Measurements from ENCODE around the gene DUSP8.
"Not testable (repeated sequence)": the region's sequence is repeated elsewhere in the genome, so short reads cannot be mapped to it uniquely, and the experiment has no call there.

Gene DUSP8

DNA sequence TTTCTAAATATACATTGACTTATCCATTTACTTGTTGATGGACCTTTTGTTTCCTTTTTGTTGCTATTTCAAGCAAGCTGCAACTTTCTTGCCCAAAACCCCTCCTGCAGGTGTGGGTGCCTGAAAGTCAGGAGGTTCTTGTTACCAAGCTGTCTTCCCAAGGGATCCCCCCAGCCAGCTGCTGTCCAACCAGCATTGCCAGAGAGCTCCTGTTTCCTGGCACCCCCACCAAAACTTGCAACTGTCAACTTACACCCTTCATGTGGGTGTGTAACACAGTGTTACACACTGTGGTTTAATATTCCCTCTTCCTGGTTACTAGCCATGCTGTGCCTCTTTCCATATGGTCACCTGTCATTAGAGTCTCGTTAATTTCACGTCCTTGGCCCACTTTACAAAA, 14.6 kb upstream of the DUSP8 start:
- no peak for DNase-seq (ENCODE audit: low spot score)

DNA sequence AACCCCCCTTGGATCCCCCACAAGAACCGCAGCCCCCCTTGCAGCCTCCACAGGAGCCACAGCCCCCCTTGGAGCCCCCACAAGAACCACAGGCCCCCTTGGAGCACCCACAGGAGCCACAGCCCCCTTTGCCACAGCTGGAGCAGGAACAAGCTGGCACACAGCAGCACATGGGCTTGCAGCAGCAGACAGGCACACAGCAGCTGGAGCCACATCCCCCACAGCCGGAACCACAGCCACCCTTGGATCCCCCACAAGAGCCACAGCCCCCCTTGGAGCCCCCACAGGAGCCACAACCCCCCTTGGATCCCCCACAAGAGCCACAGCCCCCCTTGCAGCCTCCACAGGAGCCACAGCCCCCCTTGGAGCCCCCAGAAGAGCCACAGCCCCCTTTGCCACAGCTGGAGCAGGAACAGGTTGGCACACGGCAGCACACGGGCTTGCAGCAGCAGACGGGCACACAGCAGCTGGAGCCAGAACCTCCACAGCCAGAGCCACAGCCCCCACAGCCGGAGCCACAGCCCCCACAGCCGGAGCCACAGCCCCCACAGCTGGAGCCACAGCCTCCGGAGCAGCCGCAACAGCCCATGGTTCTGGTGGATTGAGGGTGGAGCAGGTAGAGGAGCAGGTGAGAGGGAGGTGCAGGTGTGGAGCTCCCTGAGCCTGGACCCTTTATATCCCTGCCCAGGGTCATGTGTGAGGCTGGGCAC, 12.7 kb upstream of the DUSP8 start, which contains the start of gene KRTAP5-1:
TSS of gene KRTAP5-1 (minus strand) at position 623 of the 710 bp plus-strand sequence. CDS start at position 589, 34 bp downstream.
- not testable (repeated sequence) for DNase-seq (ENCODE audit: low spot score)

DNA sequence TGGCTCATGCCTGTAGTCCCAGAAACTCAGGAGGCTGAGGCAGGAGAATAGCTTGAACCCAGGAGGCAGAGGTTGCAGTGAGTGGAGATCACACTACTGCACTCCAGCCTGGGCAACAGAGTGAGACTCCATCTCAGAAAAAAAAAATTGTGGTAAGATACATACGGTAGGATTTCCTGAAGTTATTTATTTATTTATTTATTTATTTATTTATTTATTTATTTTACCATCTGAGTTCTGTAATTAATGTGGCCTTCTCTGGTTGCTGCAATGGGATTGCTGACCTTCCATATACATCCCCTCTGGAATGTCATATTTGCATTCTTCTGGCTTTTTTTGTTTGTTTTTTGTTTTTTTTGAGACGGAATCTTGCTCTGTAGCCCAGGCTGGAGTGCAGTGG, 10.8 kb upstream of the DUSP8 start:
- DNase-seq (ENCODE audit: low spot score) = not testable (repeated sequence)

DNA sequence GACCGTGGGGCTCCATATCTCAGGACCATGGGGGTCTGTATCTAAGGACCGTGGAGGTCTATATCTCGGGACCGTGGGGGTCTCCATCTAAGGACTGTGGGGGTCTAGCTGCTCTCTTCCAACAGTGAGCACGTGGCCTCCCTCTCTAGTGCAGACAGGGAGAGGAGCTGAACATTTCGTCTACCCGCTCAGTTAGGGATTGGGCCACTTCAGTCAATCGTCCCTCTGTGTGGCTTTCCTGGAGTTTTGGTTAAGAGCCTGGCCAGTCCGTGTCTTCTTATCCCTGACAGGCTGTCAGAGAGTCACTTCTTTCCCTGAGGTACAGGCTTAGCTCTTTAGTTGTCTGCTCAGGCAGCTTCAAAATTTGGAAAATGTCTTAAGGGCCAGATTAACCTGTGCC, 9.9 kb upstream of the DUSP8 start:
- no peak for DNase-seq (ENCODE audit: low spot score)

DNA sequence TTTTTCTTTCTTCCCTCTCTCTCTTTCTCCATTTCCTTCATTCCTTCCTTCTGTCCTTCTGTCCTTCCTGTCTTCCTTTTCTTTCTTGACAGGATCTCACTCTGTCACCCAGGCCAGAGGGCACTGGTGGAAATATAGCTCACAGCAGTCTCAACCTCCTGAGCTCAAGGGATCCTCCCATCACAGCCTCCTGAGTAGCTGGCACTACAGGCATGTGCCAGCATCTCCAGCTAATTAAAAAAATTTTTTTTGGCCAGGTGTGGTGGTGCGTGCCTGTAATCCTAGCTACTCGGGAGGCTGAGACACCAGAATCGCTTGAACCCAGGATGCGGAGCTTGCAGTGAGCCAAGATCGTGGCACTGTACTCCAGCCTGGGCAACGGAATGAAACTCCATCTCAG, 4.8 kb upstream of the DUSP8 start:
- DNase-seq (ENCODE audit: low spot score) = no peak

DNA sequence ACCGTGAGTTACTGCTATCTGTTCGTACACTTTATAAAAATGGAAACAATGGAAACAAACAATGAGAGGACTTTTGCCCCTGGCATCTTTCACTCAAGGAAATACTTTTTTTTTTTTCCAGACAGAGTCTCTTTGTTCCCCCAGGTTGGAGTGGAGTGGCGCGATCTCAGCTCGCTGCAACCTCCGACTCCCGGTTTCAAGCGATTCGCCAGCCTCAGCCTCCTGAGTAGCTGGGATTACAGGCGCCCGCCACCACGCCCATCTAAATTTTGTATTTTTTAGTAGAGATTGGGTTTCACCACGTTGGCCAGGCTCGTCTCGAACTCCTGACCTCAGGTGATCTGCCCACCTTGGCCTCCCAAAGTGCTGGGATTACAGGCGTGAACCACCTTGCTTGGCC, 3.7 kb upstream of the DUSP8 start:
- DNase-seq (ENCODE audit: low spot score) = not testable (repeated sequence)

DNA sequence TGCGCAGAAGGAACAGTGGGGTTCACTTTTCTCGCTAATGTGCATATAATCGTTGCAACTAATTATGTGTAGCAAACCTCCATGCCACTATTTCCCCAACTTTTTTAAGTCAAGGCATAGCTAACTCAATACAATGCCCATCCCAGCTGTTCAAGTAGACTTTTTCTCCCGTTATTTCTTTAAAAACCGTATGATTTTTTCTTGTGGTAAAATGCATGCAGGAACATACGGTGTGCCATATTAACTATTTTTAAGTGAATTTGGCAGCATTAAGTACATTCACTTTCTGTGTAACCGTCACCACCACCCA, 2.8 kb upstream of the DUSP8 start:
- no peak for DNase-seq (ENCODE audit: low spot score)

DNA sequence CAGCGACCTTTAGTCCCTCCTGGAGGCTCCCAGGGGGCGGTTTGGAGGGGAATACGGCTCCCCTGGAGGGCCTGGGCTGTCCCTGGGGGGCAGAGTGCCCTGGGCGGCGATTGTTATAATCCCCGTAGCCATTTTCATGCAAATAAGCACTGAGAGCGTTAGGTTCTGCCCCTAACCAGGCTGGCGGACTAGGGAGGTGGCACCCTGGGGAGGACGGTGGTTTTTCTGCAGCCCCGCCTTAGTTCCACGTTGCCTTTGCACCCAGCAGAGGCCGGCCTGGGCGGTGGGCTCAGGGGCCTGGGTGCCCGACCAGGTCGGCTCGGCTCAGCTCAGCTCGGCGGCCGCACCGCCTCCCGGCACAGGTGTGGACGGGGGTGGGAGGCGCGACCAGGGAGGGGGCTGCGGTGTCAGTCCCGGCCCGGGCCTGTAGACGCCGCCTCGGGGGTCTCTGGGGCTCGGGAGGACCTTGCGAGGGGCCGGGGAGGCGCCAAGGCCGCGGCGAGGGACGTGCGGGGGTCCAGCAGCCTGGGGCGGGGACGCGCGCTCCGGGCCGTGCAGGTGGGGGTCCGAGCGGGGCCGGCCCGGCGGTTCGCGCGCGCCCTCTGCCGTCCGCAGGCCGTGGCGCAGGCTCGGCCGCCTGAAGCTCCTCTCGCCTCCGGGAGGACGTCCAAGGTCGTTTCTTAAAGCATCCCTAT, 2.3 kb upstream of the DUSP8 start:
- DNase-seq (ENCODE audit: low spot score) = peak; percentile 52

DNA sequence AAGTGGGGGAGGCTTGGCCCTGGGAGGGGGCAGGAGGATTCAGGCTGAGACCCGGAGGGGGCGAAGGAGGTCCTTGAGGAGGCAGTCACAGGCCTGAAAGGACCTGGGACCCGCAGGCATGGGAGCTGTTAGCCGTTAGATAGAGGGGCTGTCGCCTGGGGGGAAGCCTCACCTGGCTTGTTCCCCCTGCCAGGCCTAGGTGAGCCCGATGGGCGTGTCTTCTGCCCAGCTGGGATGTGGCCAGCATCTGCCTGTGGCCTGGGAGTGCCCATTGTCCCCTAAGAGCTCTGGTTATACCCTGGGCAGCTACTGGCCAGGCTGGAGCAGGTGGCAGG, 1.8 kb upstream of the DUSP8 start:
- DNase-seq (ENCODE audit: low spot score) = no peak

DNA sequence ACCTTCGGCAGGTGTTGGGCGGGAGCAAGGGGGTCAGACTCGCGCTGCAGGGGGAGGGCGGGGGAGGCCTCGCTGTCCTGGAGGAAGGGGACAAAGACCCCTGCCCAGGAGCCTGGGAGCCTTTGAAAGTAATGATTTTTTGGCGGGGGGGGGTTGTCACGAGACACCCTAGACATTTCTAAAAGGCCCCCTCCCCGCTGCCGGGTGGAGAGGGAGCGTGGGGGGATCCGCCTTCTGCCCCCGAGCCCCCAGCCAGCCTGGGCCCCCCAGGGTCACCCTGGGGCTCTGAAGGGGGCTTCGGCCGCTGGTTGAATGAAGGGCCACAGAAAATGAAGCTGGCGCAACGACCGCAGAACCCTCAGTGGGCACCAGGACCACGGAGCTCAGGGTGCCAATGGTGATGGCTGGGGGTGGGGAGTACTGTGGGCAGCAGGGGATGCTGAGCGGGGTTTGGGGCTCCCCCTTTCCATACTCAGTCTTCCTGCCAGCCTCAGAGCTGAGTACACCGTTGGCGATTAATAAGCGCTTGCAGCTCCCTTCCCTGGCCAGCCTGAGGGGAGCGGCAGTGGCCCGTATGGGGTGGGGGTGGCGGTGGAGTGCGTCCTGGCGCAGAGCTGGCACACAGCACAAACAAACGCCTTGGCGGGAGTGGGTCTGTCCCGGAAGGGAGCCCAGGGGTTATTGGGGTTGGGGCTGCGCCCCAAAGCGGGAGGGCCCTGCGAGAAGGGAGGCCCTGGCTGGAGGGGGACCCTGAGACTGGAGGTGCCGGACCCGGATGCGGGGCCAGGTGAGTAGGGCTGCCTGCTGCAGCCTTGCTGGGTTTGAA, 1.2 kb upstream of the DUSP8 start:
- no peak for DNase-seq (ENCODE audit: low spot score)

DNA sequence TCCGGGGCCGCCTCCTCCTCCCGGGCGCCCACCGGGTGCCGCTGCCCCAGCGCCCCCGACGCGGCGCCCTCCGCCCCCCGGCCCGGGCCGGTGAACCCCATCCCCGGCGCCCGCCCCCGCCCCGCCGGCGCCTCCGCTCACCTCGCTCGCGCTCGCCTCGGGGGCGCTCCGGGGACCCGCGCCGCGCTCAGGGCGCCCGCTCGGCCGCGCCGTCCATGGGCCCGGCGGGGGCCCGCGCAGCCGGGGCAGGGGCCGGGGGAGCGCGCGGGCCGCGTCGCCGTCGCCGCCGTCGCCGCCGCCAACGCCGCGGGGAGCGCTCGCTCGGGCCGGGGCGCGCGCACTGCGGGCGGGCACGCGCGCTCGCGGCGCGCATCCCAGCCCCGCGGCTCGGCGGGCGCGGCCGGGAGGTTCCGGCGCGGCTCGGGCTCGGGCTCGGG, 293 bp downstream of the DUSP8 start:
- DNase-seq (ENCODE audit: low spot score) = no peak

DNA sequence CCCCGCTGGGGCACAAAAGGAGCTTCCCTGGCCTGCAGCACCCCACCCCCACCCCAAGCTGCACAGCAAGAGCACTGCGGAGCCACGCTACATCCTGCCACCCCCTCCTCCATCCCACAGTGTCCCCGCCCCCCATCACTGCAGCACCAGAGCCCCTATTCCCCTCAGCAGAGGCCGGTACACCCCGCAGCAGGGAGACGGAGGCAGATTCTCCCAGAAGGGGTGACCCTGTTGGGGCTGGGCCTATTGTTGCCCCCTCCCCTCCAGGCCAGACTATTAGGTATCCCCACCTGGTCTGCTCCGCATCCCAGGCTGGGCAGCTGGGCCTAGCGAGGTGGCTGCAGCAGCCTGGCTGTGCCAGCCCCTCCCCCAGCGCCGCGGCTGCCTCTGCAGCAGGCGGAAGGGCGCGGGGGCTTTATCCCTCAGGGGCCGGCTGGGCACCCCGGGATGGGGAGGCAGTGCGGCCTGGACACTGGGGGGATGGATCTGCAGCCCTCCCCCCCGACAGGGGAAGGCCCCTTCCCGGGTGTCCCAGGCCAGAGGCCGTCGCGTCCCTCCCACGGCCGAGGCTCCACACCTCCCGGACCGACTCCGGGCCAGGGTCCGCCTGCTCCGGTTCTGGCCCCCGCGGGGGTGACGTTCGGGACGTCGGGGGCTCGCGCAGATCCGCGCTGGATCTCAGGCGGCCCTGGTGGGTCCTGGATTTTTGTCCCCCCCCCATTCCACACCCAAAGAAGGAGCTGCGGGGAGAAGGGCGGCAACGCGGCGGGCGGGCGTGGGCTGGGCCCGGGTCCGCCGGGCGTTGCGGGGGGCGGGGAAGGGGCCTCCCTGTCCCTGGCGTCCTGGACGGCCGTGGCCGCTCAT, 943 bp downstream of the DUSP8 start:
- no peak for DNase-seq (ENCODE audit: low spot score)

DNA sequence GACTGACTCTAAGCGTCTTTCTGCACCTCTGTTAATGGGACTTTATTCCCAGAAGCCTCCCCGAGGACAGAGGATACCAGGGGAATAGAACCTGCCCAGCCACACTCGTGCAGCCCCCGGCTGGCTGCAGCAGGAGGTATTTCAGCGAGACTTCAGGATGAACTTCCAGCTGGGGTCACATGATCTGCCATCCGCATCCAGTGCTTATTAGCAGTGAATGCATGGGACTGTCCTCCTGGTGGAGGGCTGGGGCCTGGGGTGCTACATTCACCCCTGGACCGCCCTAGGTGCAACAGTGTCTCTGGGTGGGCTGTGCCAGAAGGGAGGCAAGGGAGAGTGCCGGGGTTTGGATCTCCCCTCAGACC, 1.6 kb downstream of the DUSP8 start:
- no peak for DNase-seq (ENCODE audit: low spot score)

DNA sequence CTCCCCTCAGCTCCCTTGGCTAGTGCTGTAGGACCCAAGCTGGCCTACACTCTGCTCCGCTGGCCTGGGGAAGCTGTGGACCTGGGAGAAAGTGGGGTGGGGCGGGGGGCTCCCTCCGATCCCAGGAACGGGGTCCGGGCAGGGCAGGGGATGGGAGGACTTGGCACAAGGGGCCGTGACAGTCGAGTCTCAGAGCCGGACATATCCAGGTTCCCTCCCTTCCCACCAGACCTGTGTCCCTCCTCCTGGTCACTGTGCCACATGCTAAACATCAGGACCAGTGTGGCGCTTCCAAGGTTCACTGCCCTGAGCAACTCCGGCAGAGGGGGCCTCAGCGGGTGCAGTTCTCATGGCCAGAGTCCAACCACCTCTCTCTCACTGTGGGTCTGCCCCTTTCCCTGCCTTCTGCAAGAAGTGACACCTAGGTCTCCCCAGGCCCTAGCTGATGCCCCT, 2.0 kb downstream of the DUSP8 start:
- DNase-seq (ENCODE audit: low spot score) = no peak

DNA sequence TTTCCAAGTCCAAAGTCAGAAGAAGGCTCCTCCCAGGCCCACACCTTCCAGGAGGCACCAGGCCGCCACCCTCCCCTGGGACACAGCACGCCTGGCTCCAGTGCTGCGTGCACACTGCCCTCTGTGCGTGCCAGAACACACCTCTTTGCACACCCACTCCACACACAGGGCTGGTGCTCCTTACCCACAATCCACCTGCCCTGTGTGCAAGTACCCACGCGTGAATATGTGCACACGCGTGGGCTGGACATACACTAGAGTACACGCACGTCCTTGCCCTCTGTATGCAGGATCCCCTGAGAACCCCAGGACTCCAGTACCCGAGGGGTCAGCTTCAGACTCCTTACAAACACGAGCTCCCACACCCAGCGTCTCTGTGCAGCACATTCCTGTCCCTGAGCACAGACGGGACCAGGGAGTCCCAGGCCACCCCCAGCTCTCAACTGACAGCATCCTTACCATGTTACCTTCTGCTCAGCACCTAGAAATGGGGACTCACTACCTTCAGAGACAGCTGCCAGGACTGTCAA, 2.8 kb downstream of the DUSP8 start:
- DNase-seq (ENCODE audit: low spot score) = no peak

DNA sequence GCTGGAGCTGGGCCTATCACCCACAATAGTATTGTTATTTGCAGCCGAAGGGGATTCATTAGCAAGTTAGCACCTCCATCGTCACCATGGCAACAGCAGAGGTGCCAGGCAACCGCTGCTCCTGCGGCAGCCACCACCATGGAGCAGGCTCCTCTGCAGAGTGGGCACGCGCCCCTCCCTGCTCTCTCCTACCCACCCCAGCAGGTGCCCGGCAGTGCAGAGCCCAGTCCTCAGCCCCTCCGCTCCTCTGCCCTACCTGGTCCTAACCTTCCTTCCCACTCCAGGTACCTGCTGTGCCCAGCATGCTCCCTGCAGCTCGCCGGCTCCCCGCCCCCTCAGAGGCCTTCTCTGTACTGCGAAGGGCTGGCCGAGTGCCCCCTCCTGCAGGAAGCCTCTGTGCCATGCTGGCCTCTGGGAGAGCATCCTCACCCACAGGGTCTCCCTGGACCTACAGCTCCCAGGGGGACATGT, 3.6 kb downstream of the DUSP8 start:
- no peak for DNase-seq (ENCODE audit: low spot score)

DNA sequence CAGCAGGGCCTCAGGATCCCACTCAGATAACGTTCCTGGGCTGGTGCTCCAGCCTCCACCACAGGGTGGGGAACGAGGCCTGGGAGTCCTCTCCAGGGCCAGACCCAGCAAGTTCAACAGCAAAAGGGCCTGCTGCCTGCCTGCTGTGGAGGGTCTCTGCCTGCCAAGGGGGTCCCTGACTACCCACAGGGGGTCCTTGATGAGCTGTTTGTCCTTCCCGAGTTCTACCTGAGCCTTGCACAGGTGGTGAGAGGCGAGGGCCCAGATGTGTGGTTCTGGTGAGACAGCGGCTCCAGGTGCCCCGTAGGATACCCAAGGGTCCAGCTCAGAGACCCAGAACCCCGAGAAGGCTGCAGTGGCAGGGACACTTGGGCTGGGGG, 4.4 kb downstream of the DUSP8 start:
- DNase-seq (ENCODE audit: low spot score) = no peak

DNA sequence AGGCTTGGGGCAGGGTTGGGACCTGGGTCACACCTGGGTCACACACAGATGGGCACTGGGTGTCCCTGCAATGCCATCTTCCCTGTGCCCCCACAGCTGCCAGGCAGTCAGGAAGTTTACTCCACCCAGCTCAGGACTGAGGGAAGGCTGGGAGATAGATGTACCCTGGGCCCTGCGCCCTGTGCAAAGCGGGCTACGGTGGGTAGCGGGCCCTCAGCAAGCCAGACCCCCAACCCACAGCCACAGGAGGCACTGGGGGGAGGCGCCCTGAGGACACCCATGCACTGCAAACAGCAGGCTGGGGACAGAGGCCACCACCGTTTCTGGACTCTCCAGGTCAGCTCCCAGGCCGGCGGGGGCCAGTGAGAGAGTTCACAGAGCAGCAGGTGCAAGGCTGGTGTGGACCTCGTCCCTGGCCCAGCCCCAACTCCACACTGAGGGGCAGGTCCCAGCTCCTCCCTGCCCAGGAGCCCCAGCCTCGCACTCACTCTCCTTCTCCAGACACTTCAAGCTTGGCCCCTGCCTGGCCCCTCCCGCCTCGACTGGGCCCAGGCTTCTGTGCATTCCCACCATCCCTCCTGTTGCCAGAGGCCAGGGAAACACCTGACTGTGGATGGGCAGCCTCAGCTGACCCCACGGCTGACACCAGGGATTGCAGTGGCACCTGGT, 4.9 kb downstream of the DUSP8 start:
- DNase-seq (ENCODE audit: low spot score) = no peak

DNA sequence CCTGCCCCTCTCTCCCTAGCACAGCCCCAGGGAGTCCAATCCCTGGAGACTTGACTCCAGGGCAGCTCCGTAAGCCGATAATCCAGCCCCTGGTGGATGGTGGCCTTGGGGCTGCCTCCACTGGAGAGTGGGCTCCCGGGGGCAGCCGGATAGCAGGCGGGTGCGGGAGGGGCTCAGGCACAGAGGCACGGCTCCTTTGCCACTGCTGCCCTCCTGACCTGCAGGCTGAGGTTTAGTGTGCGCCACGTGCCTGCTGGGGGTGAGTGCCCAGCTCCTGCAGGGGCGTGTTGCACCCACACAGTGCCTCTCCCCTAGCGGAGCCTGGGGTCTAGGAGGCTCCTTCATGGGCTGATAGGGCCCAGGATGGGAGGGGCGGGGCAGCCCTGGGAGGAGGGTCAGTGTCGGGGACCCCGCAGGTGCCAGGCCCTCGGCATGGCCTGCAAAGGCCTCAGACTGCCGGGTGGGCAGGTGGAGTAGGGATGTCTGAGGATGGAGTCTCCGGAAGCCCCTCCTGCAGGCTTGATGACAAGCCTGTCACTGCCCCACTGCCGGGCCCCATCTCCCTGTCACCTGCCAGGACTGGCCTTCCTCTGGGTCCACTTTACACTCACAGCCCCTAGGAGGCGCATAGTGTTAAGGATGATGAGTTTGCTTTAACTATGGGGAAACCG, 5.6 kb downstream of the DUSP8 start:
- DNase-seq (ENCODE audit: low spot score) = no peak

DNA sequence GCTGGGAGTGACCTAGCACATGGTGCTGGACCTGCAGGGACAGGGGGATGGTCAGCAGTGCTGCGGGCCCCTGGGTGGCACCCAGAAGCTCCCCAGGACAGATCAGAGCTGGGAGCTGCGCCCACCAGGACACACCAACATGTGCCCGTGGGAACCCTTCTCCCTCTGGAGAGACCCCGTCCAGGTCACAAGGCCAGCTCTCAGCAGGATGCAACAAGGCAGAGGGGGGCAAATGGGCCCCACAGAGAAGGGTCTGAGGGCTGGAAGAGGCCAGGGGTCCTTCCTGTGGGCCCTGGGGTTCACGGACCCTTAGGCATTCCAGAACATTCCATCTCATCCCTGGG, 6.2 kb downstream of the DUSP8 start:
- DNase-seq (ENCODE audit: low spot score) = no peak
